Measurements from ENCODE around the gene ZNF841.

The ZNF841 gene

GRCh38 chr19:52095172-52096014, at the start of gene ZNF841:
Gene ZNF841, minus strand, starts transcription at chr19:52095765. Its CDS starts 10,964 bp downstream, at chr19:52084801.
- no peak for TF ChIP-seq ZFX (IDR thresholded peaks at IDR 0.05)
- no peak for TF ChIP-seq CTCF (conservative IDR thresholded peaks at IDR 0.05)

GRCh38 chr19:52142001-52142595, 46.5 kb upstream of the ZNF841 start:
- TF ChIP-seq ZFX (IDR thresholded peaks at IDR 0.05) (no peak), CTCF (conservative IDR thresholded peaks at IDR 0.05) (no peak)
- H3K27ac ChIP-seq: no peak overlapping the region

More at GRCh38 chr19:52095172-52096014, at the start of gene ZNF841:
- peak within 1 kb of the TSS; percentile 80 for H3K27ac ChIP-seq

GRCh38 chr19:52141203-52141602, 45.6 kb upstream of the ZNF841 start:
- no peak overlapping the region for H3K27ac ChIP-seq
- TF ChIP-seq ZFX (IDR thresholded peaks at IDR 0.05): no peak
- no peak for TF ChIP-seq CTCF (conservative IDR thresholded peaks at IDR 0.05)

GRCh38 chr19:52140032-52140710, 44.6 kb upstream of the ZNF841 start:
- peak overlapping the region; percentile 91 for H3K27ac ChIP-seq
- TF ChIP-seq CTCF (conservative IDR thresholded peaks at IDR 0.05) (no peak), ZFX (IDR thresholded peaks at IDR 0.05) (no peak)

- TF ChIP-seq CTCF (conservative IDR thresholded peaks at IDR 0.05): peak; percentile 96
- peak; percentile 34; the same call in 1 of the 2 replicates for TF ChIP-seq ZFX (IDR thresholded peaks at IDR 0.05)
- H3K27ac ChIP-seq: peak within 1 kb of the TSS; percentile 91
These were observed 43.9 kb upstream of the ZNF841 start, which contains the start of gene ZNF616 for GRCh38 chr19:52139252-52140031. Gene ZNF616, minus strand, starts transcription at chr19:52139938. Its CDS starts 9,426 bp downstream, at chr19:52130512.

- peak overlapping the region; percentile 91 for H3K27ac ChIP-seq
- no peak for TF ChIP-seq CTCF (conservative IDR thresholded peaks at IDR 0.05)
- no peak for TF ChIP-seq ZFX (IDR thresholded peaks at IDR 0.05)
These were observed 43.4 kb upstream of the ZNF841 start for GRCh38 chr19:52138983-52139251.

Data from C4-2B (cell line).